ENCODE measurements around the gene HOXA5. TPM values are rescaled to one million over a fixed set of nuclear protein-coding genes. Genes with fewer than 3 reads are reported as not detected.
A peak's percentile ranks its signal among the peaks of the same experiment; 100 is the strongest.

The HOXA5 gene
- total RNA-seq, 1 donor from 2014 or later: not detected

GRCh38 chr7:27180431-27181420 lies 37.2 kb upstream of the HOXA5 start:
- no peak overlapping the region for H3K4me3 Mint-ChIP-seq (ENCODE audit: unreplicated experiment)
- H3K27ac Mint-ChIP-seq (ENCODE audit: unreplicated experiment): no peak overlapping the region
- peaks cover 9% of the 10 kb centered on the region for H3K36me3 Mint-ChIP-seq (ENCODE audit: low read depth)
- peaks cover 78% of the 10 kb centered on the region for H3K27me3 Mint-ChIP-seq (ENCODE audit: low read depth)
- no peak for TF ChIP-seq CTCF (IDR thresholded peaks at IDR 0.05)
- H3K9me3 Mint-ChIP-seq (ENCODE audit: low read depth): no peaks in the 10 kb centered on the region
- DNase-seq (ENCODE audit: low spot score): peak; percentile 70
- H3K4me1 Mint-ChIP-seq (ENCODE audit: low read depth): peaks cover 29% of the 10 kb centered on the region

GRCh38 chr7:27179503-27180430 lies 36.3 kb upstream of the HOXA5 start:
- no peaks in the 10 kb centered on the region for H3K9me3 Mint-ChIP-seq (ENCODE audit: low read depth)
- H3K4me3 Mint-ChIP-seq (ENCODE audit: unreplicated experiment): peak overlapping the region; percentile 31
- H3K27ac Mint-ChIP-seq (ENCODE audit: unreplicated experiment): no peak overlapping the region
- peaks cover 12% of the 10 kb centered on the region for H3K36me3 Mint-ChIP-seq (ENCODE audit: low read depth)
- peak; percentile 91 for TF ChIP-seq CTCF (IDR thresholded peaks at IDR 0.05)
- peaks cover 21% of the 10 kb centered on the region for H3K4me1 Mint-ChIP-seq (ENCODE audit: low read depth)
- peak; percentile 47 for DNase-seq (ENCODE audit: low spot score)
- H3K27me3 Mint-ChIP-seq (ENCODE audit: low read depth): peaks cover 78% of the 10 kb centered on the region

- H3K4me3 Mint-ChIP-seq (ENCODE audit: unreplicated experiment): peak overlapping the region; percentile 31
- H3K36me3 Mint-ChIP-seq (ENCODE audit: low read depth): peaks cover 12% of the 10 kb centered on the region
- H3K4me1 Mint-ChIP-seq (ENCODE audit: low read depth): peaks cover 15% of the 10 kb centered on the region
- H3K27ac Mint-ChIP-seq (ENCODE audit: unreplicated experiment): no peak overlapping the region
- H3K9me3 Mint-ChIP-seq (ENCODE audit: low read depth): no peaks in the 10 kb centered on the region
- H3K27me3 Mint-ChIP-seq (ENCODE audit: low read depth): peaks cover 79% of the 10 kb centered on the region
- no peak for DNase-seq (ENCODE audit: low spot score)
- no peak for TF ChIP-seq CTCF (IDR thresholded peaks at IDR 0.05)
These were observed 35.5 kb upstream of the HOXA5 start for GRCh38 chr7:27179030-27179429.

GRCh38 chr7:27178366-27178765 lies 34.9 kb upstream of the HOXA5 start:
- H3K36me3 Mint-ChIP-seq (ENCODE audit: low read depth): peaks cover 12% of the 10 kb centered on the region
- DNase-seq (ENCODE audit: low spot score): no peak
- peaks cover 11% of the 10 kb centered on the region for H3K4me1 Mint-ChIP-seq (ENCODE audit: low read depth)
- no peak overlapping the region for H3K27ac Mint-ChIP-seq (ENCODE audit: unreplicated experiment)
- no peaks in the 10 kb centered on the region for H3K9me3 Mint-ChIP-seq (ENCODE audit: low read depth)
- no peak for TF ChIP-seq CTCF (IDR thresholded peaks at IDR 0.05)
- no peak overlapping the region for H3K4me3 Mint-ChIP-seq (ENCODE audit: unreplicated experiment)
- peaks cover 74% of the 10 kb centered on the region for H3K27me3 Mint-ChIP-seq (ENCODE audit: low read depth)

GRCh38 chr7:27177795-27178320 lies 34.4 kb upstream of the HOXA5 start:
- H3K36me3 Mint-ChIP-seq (ENCODE audit: low read depth): peaks cover 12% of the 10 kb centered on the region
- H3K9me3 Mint-ChIP-seq (ENCODE audit: low read depth): no peaks in the 10 kb centered on the region
- no peak for DNase-seq (ENCODE audit: low spot score)
- no peak for TF ChIP-seq CTCF (IDR thresholded peaks at IDR 0.05)
- no peak overlapping the region for H3K4me3 Mint-ChIP-seq (ENCODE audit: unreplicated experiment)
- H3K4me1 Mint-ChIP-seq (ENCODE audit: low read depth): peaks cover 11% of the 10 kb centered on the region
- no peak overlapping the region for H3K27ac Mint-ChIP-seq (ENCODE audit: unreplicated experiment)
- H3K27me3 Mint-ChIP-seq (ENCODE audit: low read depth): peaks cover 71% of the 10 kb centered on the region
